Activated CD8-positive, alpha-beta T cell treated with anti-CD3 and anti-CD28 coated beads for 36 hours (primary cell): ENCODE results near the gene TLE4. TPM values are rescaled to one million over a fixed set of nuclear protein-coding genes. Genes with fewer than 3 reads are reported as not detected.

ENCODE experiments used
- ATAC-seq: fragments of 200-7000 bp; cut with Tn5 transposase; one replicate; pipeline ENCODE4 v1.10.0; 2021; ENCODE audit warnings: mild to moderate bottlenecking, moderate library complexity
- CTCF ChIA-PET: fragments of 350-600 bp; sonication (Branson Sonifier 250); formaldehyde crosslinking; loops from one replicate; lab custom pipeline; 2021; ENCODE audit warnings: antibody characterized with exemption; lab: Charles Lee
- POLR2A ChIA-PET: fragments of 350-600 bp; sonication (Branson Sonifier 250); formaldehyde crosslinking; loops from one replicate; lab custom pipeline; 2021; ENCODE audit warnings: antibody characterized with exemption; lab: Charles Lee
- DNase-seq: peaks from one replicate; pipeline ENCODE4 v3.0.0-alpha.2; 2020
- H3K27ac Mint-ChIP-seq: one replicate; pipeline ENCODE4 v1.8.0; 2021; ENCODE audit warnings: mild to moderate bottlenecking, mixed read lengths
- H3K27me3 Mint-ChIP-seq: one replicate; pipeline ENCODE4 v1.8.0; 2021; ENCODE audit warnings: mixed read lengths
- H3K36me3 Mint-ChIP-seq: one replicate; pipeline ENCODE4 v1.8.0; 2021; ENCODE audit warnings: low read depth, mixed read lengths
- H3K4me1 Mint-ChIP-seq: one replicate; pipeline ENCODE4 v1.8.0; 2021; ENCODE audit warnings: low read depth, mixed read lengths
- H3K4me3 Mint-ChIP-seq: one replicate; pipeline ENCODE4 v1.8.0; 2021; ENCODE audit warnings: mild to moderate bottlenecking, moderate library complexity, mixed read lengths
- H3K9me3 Mint-ChIP-seq: one replicate; pipeline ENCODE4 v1.8.0; 2021; ENCODE audit warnings: mixed read lengths
- CTCF ChIP-seq: fragments of 200-600 bp; IDR thresholded peaks from one replicate; pipeline ENCODE4 v1.8.0; 2022; ENCODE audit warnings: antibody characterized with exemption, mild to moderate bottlenecking
- intact Hi-C: fragments of 100-400 bp; cut with micrococcal nuclease; formaldehyde crosslinking; loops from one replicate; pipeline ENCODE4 v1.10.0; 2022
- total RNA-seq, 2 experiments: library from RNA; stranded (reverse); gene quantifications; one replicate each; pipeline ENCODE4 v1.2.3, GENCODE V29; 2021

TLE4 gene
- total RNA-seq, 2 experiments from 2014 or later, result 30.8 to 31.9 TPM

GRCh38 chr9:79774356-79774755 lies 202.6 kb downstream of the TLE4 start:
- no peaks in the 10 kb centered on the region for H3K4me1 Mint-ChIP-seq
- ChIA-PET CTCF (no interaction called here), POLR2A (interaction anchor here (1.3 kb wide), 1 partner anchor 19 kb away, joined by 3 read pairs; no protein-coding TSS in a partner anchor)
- no peak overlapping the region for H3K27ac Mint-ChIP-seq
- DNase-seq, result no peak
- H3K27me3 Mint-ChIP-seq, result no peaks in the 10 kb centered on the region
- intact Hi-C loops, result no loop called here
- TF ChIP-seq CTCF, result no peak
- H3K4me3 Mint-ChIP-seq, result no peak overlapping the region
- H3K36me3 Mint-ChIP-seq, result no peaks in the 10 kb centered on the region
- H3K9me3 Mint-ChIP-seq, result no peaks in the 10 kb centered on the region
- no peak for ATAC-seq
